Colonic mucosa (tissue), 4 donors: ENCODE measurements around the gene GABARAP. TPM values are rescaled to one million over a fixed set of nuclear protein-coding genes. Genes with fewer than 3 reads are reported as not detected.

Experiments used
- DNase-seq: peaks from one replicate; pipeline ENCODE4 v3.0.0-alpha.2; 2020
- H3K27ac ChIP-seq: fragments of 200-600 bp; one replicate; pipeline ENCODE4 v1.8.0; 2021
- H3K27me3 ChIP-seq: fragments of 200-600 bp; one replicate; pipeline ENCODE4 v1.8.0; 2021
- H3K36me3 ChIP-seq: fragments of 200-600 bp; one replicate; pipeline ENCODE4 v1.8.0; 2021
- H3K4me1 ChIP-seq: fragments of 200-600 bp; one replicate; pipeline ENCODE4 v1.8.0; 2021; ENCODE audit warnings: mild to moderate bottlenecking
- H3K4me3 ChIP-seq: fragments of 200-600 bp; one replicate; pipeline ENCODE4 v1.8.0; 2021
- H3K9ac ChIP-seq, 2 donors: one replicate each; pipeline ENCODE4 v1.7.0; 2013; ENCODE audit warnings: control low read depth in 2 of 2, low read depth in 2 of 2, low read length in 2 of 2
- H3K9me3 ChIP-seq: fragments of 200-600 bp; one replicate; pipeline ENCODE4 v1.8.0; 2021
- intact Hi-C: fragments of 100-400 bp; cut with DNase I; formaldehyde crosslinking; loops from one replicate; pipeline ENCODE4 v1.14.1; 2022
- total RNA-seq, 2 donors: library from RNA; stranded (reverse); fragmentation: NEBNext Ultra II Directional in 1 of 2; extraction: Animal tissue kit (Norgen Biotek cat#: 25700) in 1 of 2; gene quantifications; one replicate each; pipeline ENCODE4 v1.2.1, GENCODE V29; 2021
- TF ChIP-seq, protein P1 (sequence below): fragments of 200-600 bp; IDR thresholded peaks from one replicate; pipeline ENCODE4 v1.8.0; 2022; ENCODE audit warnings: antibody characterized with exemption, mild to moderate bottlenecking
- donor health status: healthy.
- donor health status: DM: no; HTN: no; CAD: no.
- donor health status: DM: no; HTN: no; CAD: no.

Gene GABARAP
- total RNA-seq, 2 donors from 2014 or later = 378 to 513 TPM

DNA sequence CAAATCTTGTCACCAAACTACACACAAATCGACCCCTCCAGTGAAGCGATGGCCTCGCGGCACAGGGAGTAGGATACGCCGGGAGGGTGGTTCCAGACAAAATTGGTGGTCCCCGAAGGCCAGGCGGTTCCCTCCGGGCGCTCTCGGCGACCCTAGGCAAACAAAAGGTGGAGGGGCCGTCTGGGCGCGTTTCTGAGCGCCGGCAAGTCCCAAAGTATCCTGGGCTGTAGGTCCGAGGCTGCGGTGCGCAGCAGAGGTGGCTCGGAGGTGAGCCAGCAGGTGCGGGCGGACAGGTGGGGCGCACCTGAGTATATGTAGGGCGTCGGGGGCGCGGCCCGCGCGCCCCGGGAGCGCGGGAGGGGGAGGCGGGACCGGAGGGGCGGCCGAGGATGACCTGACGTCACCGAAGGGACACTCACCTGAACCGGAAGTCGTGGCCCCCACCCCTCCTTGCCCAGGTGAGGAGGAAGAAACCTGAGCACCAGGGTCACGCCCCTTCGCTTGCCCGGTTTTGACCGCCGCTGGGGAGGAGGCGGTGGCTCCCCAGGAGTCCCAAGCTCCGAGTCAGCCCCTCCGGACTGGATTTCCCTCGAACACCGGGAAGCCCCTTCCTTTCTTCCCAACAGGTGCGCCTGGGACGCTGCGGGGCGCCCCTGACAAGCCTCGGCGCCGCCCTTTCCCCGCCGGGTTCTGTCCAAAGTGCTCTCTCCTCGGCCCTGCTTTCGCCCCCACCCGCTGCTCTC lies 20.1 kb upstream of the GABARAP start, which contains the start of gene CLDN7:
Gene CLDN7, minus strand, starts transcription at position 287 of the 743 bp plus-strand sequence. CDS start 435 bp downstream, outside the sequence.
- Histone ChIP-seq H3K27ac (peak within 1 kb of the TSS; percentile 93), H3K4me3 (peak within 1 kb of the TSS; percentile 77), H3K27me3 (no peaks in the 10 kb centered on the region), H3K9me3 (no peaks in the 10 kb centered on the region), H3K4me1 (no peaks in the 10 kb centered on the region), H3K36me3 (no peaks in the 10 kb centered on the region), H3K9ac (peak within 1 kb of the TSS; percentile 87 to 96)
- TF ChIP-seq, protein P1, sequence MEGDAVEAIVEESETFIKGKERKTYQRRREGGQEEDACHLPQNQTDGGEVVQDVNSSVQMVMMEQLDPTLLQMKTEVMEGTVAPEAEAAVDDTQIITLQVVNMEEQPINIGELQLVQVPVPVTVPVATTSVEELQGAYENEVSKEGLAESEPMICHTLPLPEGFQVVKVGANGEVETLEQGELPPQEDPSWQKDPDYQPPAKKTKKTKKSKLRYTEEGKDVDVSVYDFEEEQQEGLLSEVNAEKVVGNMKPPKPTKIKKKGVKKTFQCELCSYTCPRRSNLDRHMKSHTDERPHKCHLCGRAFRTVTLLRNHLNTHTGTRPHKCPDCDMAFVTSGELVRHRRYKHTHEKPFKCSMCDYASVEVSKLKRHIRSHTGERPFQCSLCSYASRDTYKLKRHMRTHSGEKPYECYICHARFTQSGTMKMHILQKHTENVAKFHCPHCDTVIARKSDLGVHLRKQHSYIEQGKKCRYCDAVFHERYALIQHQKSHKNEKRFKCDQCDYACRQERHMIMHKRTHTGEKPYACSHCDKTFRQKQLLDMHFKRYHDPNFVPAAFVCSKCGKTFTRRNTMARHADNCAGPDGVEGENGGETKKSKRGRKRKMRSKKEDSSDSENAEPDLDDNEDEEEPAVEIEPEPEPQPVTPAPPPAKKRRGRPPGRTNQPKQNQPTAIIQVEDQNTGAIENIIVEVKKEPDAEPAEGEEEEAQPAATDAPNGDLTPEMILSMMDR = no peak
- intact Hi-C loops = loop anchor here (5.0 kb wide), 1 partner anchor 35 kb away; no protein-coding TSS in a partner anchor
- DNase-seq = peak; percentile 96

DNA sequence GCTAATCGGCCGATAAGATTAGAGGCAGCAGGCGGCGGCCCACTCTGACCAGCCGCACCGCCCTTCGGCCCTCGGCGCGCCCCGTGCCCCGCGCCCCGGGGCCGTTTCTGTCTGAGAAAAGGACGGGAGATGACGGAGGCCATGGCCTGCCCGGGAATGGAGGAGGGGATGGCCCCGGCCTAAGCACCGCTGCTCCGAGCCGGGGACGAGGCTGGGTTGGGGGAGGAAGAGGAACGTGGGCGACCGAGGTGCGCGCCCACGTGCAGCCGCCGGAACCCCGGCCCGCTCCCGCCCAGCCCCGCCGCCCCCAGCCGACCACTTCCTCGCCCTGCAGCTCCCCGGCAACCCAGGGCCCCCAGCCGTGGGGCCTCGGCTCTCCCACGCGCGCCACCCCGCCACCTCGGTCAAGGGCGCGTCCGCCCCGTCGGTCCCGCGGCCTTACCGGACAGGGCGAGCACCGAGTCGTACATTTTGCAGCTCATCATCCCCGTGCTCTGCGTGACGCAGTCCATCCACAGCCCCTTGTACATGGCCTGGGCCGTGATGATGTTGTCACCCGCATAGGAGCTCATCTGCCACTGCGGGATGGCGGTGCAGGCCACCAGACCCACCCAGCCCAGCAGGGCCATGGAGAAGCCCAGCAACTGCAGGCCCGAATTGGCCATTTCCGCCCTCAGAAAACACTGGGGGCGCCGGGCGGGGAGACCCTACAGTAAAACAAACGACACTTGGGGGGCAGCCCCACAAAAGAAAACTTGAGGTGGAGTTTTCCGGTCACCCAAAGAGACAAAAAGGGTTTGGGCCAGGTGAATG lies 19.3 kb upstream of the GABARAP start:
- no peaks in the 10 kb centered on the region for H3K9me3 ChIP-seq
- TF ChIP-seq, protein P1 = no peak
- intact Hi-C loops = loop anchor here (5.0 kb wide), 1 partner anchor 36 kb away; no protein-coding TSS in a partner anchor
- peak overlapping the region; percentile 77 for H3K4me3 ChIP-seq
- H3K9ac ChIP-seq = peak overlapping the region; percentile 80 to 96
- H3K27me3 ChIP-seq = no peaks in the 10 kb centered on the region
- no peak for DNase-seq
- no peaks in the 10 kb centered on the region for H3K36me3 ChIP-seq
- H3K27ac ChIP-seq = peak overlapping the region; percentile 93
- no peaks in the 10 kb centered on the region for H3K4me1 ChIP-seq

DNA sequence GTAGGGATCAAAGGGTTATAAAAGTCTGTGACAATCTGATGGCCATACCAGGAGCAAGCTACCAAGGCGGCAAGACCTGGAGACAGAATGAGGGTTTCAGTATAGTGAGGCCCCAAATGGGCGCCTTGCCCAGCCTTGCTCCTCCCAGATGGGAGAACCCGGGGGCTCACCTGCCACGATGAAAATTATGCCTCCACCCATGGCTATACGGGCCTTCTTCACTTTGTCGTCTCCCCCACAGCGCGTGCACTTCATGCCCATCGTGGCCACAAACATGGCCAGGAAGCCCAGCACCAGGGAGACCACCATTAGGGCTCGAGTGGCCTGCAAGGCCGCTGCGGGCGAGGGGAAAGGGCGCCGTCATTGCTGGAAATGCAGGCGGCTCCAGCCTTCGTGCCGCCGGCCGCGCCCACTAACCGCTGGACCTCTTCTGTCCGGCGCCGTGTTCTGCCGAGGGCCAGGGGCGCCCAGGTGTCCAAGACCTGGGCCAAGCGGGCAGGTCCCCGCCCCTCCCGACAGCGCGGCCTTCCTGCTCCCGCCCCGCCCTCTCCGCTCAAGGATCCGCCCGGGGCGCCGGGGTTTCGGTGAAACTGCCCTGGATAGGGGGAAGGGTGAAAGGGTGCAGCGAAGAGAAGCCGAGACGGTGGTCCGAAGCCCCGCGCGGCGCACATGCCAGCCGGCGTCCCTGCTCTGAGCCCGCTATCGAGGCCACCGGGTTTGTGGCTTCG lies 18.6 kb upstream of the GABARAP start:
- H3K27me3 ChIP-seq = no peaks in the 10 kb centered on the region

DNA sequence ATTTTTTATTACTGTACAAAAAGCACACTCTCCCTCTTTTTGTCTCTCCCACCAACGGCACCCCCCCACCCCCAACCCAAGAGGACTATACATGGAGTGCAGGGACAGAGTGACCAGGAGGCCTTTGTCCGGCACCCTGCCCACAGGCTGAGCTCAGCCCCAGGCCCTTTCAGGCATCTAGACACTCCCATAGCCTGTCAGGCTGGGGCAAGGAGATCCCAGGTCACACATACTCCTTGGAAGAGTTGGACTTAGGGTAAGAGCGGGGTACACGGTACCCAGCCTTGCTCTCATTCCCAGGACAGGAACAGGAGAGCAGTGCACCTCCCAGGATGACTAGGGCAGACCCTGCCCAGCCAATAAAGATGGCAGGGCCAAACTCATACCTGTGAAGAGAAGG lies 17.9 kb upstream of the GABARAP start:
- Histone ChIP-seq H3K4me1 (no peaks in the 10 kb centered on the region), H3K27ac (peak overlapping the region; percentile 93), H3K9ac (peak overlapping the region; percentile 80 to 96), H3K4me3 (peak overlapping the region; percentile 77), H3K36me3 (no peaks in the 10 kb centered on the region), H3K27me3 (no peaks in the 10 kb centered on the region), H3K9me3 (no peaks in the 10 kb centered on the region)
- TF ChIP-seq, protein P1 = no peak
- DNase-seq = no peak
- intact Hi-C loops = loop anchor here (5.0 kb wide), 1 partner anchor 37 kb away; no protein-coding TSS in a partner anchor

More for the DNA sequence above, 18.6 kb upstream of the GABARAP start:
- TF ChIP-seq, protein P1 = no peak
- Histone ChIP-seq H3K27ac (peak overlapping the region; percentile 93), H3K9me3 (no peaks in the 10 kb centered on the region), H3K4me3 (peak overlapping the region; percentile 77), H3K9ac (peak overlapping the region; percentile 80 to 96), H3K4me1 (no peaks in the 10 kb centered on the region), H3K36me3 (no peaks in the 10 kb centered on the region)
- intact Hi-C loops = loop anchor here (5.0 kb wide), 1 partner anchor 36 kb away; no protein-coding TSS in a partner anchor
- DNase-seq = peak; percentile 86

DNA sequence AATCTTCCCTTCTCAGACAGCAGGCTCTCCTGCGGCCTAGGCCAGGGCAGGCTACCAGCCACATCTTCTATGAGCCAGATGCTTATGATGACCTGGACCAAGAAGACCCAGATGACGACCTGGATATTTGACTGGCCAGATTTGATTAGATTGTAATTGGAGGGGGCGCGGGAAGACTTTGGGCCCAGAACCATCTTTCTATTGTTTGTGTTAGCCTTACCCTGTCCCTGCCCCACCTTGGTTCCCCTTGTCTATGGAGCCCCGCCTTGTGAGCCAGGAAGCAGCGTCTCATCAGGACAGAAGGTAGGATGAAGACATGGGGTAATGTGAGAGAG lies 17.3 kb upstream of the GABARAP start:
- no peaks in the 10 kb centered on the region for H3K27me3 ChIP-seq
- peak overlapping the region; percentile 13 to 96 for H3K9ac ChIP-seq
- TF ChIP-seq, protein P1 = no peak
- H3K36me3 ChIP-seq = peaks cover 4% of the 10 kb centered on the region
- DNase-seq = no peak
- no peaks in the 10 kb centered on the region for H3K4me1 ChIP-seq
- H3K4me3 ChIP-seq = peak overlapping the region; percentile 77
- H3K9me3 ChIP-seq = no peaks in the 10 kb centered on the region
- peak overlapping the region; percentile 93 for H3K27ac ChIP-seq
- intact Hi-C loops = no loop called here
